CD14-positive monocyte (primary cell): Measurements from ENCODE around the gene FAAP100. TPM values are rescaled to one million over a fixed set of nuclear protein-coding genes. Genes with fewer than 3 reads are reported as not detected.

Experiments used
- DNase-seq, 3 donors: peaks; one replicate each; pipeline ENCODE4 v3.0.0-alpha.2; 2011 to 2022
- H2AFZ ChIP-seq: 2 replicates; pipeline ENCODE4 v1.6.0; 2012; ENCODE audit warnings: mild to moderate bottlenecking, low read depth, low read length, inconsistent platforms; ENCODE audit not compliant: insufficient read depth, poor library complexity, severe bottlenecking
- H3K27ac ChIP-seq, 2 donors: 1 replicate in 1 of 2; 2 replicates in 1 of 2; pipeline ENCODE4 v1.5.1; 2012 to 2013; ENCODE audit warnings: low read length in 2 of 2, control low read depth in 1 of 2, inconsistent platforms in 1 of 2, low read depth in 1 of 2, mild to moderate bottlenecking in 1 of 2
- H3K27me3 ChIP-seq, 2 donors: one replicate each; pipeline versions ENCODE4 v1.6.0 to v1.6.1; 2011 to 2013; ENCODE audit warnings: low read length in 2 of 2; ENCODE audit not compliant: control insufficient read depth in 2 of 2, insufficient read depth in 2 of 2
- H3K36me3 ChIP-seq, 2 donors: replicated peaks in 1 of 2; 1 replicate in 1 of 2; 2 replicates in 1 of 2; pipeline versions ENCODE4 v1.5.1 to v1.6.1; 2012 to 2013; ENCODE audit warnings: low read length in 2 of 2, control low read depth in 1 of 2, inconsistent platforms in 1 of 2, mild to moderate bottlenecking in 1 of 2; ENCODE audit not compliant: insufficient read depth in 2 of 2, control insufficient read depth in 1 of 2
- H3K4me1 ChIP-seq, 2 donors: 1 replicate in 1 of 2; 2 replicates in 1 of 2; pipeline versions ENCODE4 v1.5.1 to v1.6.1; 2012 to 2013; ENCODE audit warnings: low read length in 2 of 2, control low read depth in 1 of 2, inconsistent platforms in 1 of 2, mild to moderate bottlenecking in 1 of 2, moderate library complexity in 1 of 2; ENCODE audit not compliant: insufficient read depth in 2 of 2, control insufficient read depth in 1 of 2
- H3K4me2 ChIP-seq: replicated peaks from 2 replicates; pipeline ENCODE3; 2012; ENCODE audit warnings: low read length, moderate library complexity, mild to moderate bottlenecking; ENCODE audit not compliant: poor library complexity, severe bottlenecking; ENCODE audit errors: extremely low read depth
- H3K4me3 ChIP-seq, 3 experiments: fragments of 200-600 bp in 1 of 3; sonication (generic) in 1 of 3; replicated peaks in 1 of 3; 1 replicate in 2 of 3; 2 replicates in 1 of 3; pipeline ENCODE4 v1.5.1; 2011 to 2013; ENCODE audit warnings: low read length in 3 of 3, mild to moderate bottlenecking in 3 of 3, control low read depth in 2 of 3, low read depth in 2 of 3, inconsistent platforms in 1 of 3, moderate library complexity in 1 of 3
- H3K79me2 ChIP-seq: 2 replicates; pipeline ENCODE4 v1.6.0; 2012; ENCODE audit warnings: mild to moderate bottlenecking, control low read depth, inconsistent platforms, low read length, moderate library complexity; ENCODE audit not compliant: insufficient read depth
- H3K9ac ChIP-seq: 2 replicates; pipeline ENCODE4 v1.6.0; 2017; ENCODE audit warnings: low read length, mild to moderate bottlenecking; ENCODE audit not compliant: insufficient read depth, poor library complexity, severe bottlenecking
- H3K9me3 ChIP-seq, 2 donors: replicated peaks in 1 of 2; 1 replicate in 1 of 2; 2 replicates in 1 of 2; pipeline versions ENCODE4 v1.5.1 to v1.6.1; 2012 to 2013; ENCODE audit warnings: low read length in 2 of 2, control low read depth in 1 of 2; ENCODE audit not compliant: control insufficient read depth in 1 of 2, insufficient read depth in 1 of 2
- H4K20me1 ChIP-seq: 2 replicates; pipeline ENCODE4 v1.6.0; 2012; ENCODE audit warnings: mild to moderate bottlenecking, low read length, control low read depth, moderate library complexity; ENCODE audit not compliant: insufficient read depth
- H3K27ac Mint-ChIP-seq, 7 donors: one replicate each; pipeline ENCODE4 v1.8.0; 2020; ENCODE audit warnings: mild to moderate bottlenecking in 7 of 7, mixed read lengths in 7 of 7, moderate library complexity in 6 of 7, inconsistent platforms in 2 of 7
- H3K27me3 Mint-ChIP-seq, 3 donors: one replicate each; pipeline ENCODE4 v1.8.0; 2021 to 2022; ENCODE audit warnings: low read depth in 3 of 3, mild to moderate bottlenecking in 3 of 3, mixed read lengths in 3 of 3, moderate library complexity in 3 of 3, inconsistent platforms in 1 of 3
- H3K36me3 Mint-ChIP-seq, 2 donors: one replicate each; pipeline ENCODE4 v1.8.0; 2020; ENCODE audit warnings: mixed read lengths in 2 of 2, inconsistent platforms in 1 of 2, mild to moderate bottlenecking in 1 of 2
- H3K4me1 Mint-ChIP-seq: one replicate; pipeline ENCODE4 v1.8.0; 2020; ENCODE audit warnings: mild to moderate bottlenecking, mixed read lengths
- H3K4me3 Mint-ChIP-seq, 2 donors: one replicate each; pipeline ENCODE4 v1.8.0; 2020; ENCODE audit warnings: mild to moderate bottlenecking in 2 of 2, mixed read lengths in 2 of 2, moderate library complexity in 1 of 2
- H3K9me3 Mint-ChIP-seq, 7 donors: one replicate each; pipeline ENCODE4 v1.8.0; 2020 to 2022; ENCODE audit warnings: mixed read lengths in 7 of 7, mild to moderate bottlenecking in 6 of 7, moderate library complexity in 6 of 7, inconsistent platforms in 2 of 7
- CTCF ChIP-seq: fragments of 200-600 bp; IDR thresholded peaks from one replicate; pipeline ENCODE4 v1.8.0; 2022; ENCODE audit warnings: antibody characterized with exemption, mild to moderate bottlenecking
- WGBS: methylation state at CpG from one replicate; pipeline ENCODE4 v1.1.5; 2013; ENCODE audit warnings: missing lambda C conversion rate; ENCODE audit not compliant: insufficient coverage; 5-methylcytosine and 5-hydroxymethylcytosine counted together
- intact Hi-C, 2 donors: fragments of 100-400 bp; cut with micrococcal nuclease; formaldehyde crosslinking; loops; one replicate each; pipeline versions ENCODE4 v1.15.0 to v1.15.1; 2023
- polyA plus RNA-seq, 3 donors: library from polyadenylated mRNA; depleted of rRNA in 1 of 3; unstranded in 2 of 3; stranded (reverse) in 1 of 3; fragments of 300-500 nt in 2 of 3; fragments of >200 nt in 1 of 3; fragmentation: Illumina TruSeq in 2 of 3; gene quantifications; 1 replicate in 2 of 3; 2 replicates in 1 of 3; pipeline ENCODE4 v1.2.3, GENCODE V29; 2012 to 2021

Gene FAAP100
- polyA plus RNA-seq, 3 donors = 10.3 to 37.6 (median 13.9) TPM

DNA sequence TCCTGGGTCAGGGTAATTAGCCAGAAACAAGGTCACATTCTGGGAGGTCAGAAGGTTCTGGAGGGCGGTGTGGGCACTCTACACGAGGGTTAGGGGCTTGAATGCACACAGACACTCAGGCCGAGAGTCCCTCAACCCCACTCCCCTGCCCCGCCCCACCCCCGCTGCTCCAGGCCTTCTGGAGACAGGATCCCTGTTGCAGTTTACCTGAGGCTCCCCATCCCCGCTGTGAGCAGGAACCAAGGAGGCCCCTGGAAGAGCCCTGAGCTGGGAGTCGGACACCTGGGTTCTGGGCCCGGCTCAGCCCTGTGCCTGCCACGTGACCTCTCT, 35.2 kb downstream of the FAAP100 start:
- peaks cover 4 to 7% of the 10 kb centered on the region in 2 donors for H3K36me3 Mint-ChIP-seq
- H3K27ac ChIP-seq = no peak overlapping the region
- H3K27me3 Mint-ChIP-seq = peaks cover 11 to 21% (median 14%) of the 10 kb centered on the region in 3 donors
- H3K9ac ChIP-seq = no peak overlapping the region
- H3K27ac Mint-ChIP-seq = peak overlapping the region in 1 of 7 donors; percentile 92
- peaks cover 16% of the 10 kb centered on the region for H4K20me1 ChIP-seq
- 98% methylated on average over 7 of the region's 9 CpGs for WGBS
- H3K4me3 ChIP-seq = no peak overlapping the region
- peaks cover 58 to 72% of the 10 kb centered on the region in 2 donors for H3K4me1 ChIP-seq
- no peak overlapping the region for H3K4me2 ChIP-seq
- no peak for DNase-seq
- H3K4me1 Mint-ChIP-seq = peaks cover 38% of the 10 kb centered on the region
- peaks cover 0 to under 1% (median 0%) of the 10 kb centered on the region in 7 donors for H3K9me3 Mint-ChIP-seq
- TF ChIP-seq CTCF = no peak
- intact Hi-C loops = no loop called here
- H3K79me2 ChIP-seq = peaks cover 56% of the 10 kb centered on the region
- no peak overlapping the region for H2AFZ ChIP-seq
- no peaks in the 10 kb centered on the region for H3K9me3 ChIP-seq
- H3K4me3 Mint-ChIP-seq = peak overlapping the region in 1 of 2 donors; percentile 4
- H3K36me3 ChIP-seq = no peaks in the 10 kb centered on the region
- peaks cover 0 to 13% of the 10 kb centered on the region in 2 donors for H3K27me3 ChIP-seq

- Histone ChIP-seq H4K20me1 (peaks cover 21% of the 10 kb centered on the region), H3K36me3 (peaks cover 1 to 5% of the 10 kb centered on the region in 2 donors), H3K27me3 (peaks cover 0 to 13% of the 10 kb centered on the region in 2 donors), H2AFZ (no peak overlapping the region), H3K4me1 (peaks cover 59 to 77% of the 10 kb centered on the region in 2 donors), H3K27ac (peak overlapping the region; percentile 25 to 41), H3K9ac (no peak overlapping the region), H3K9me3 (no peaks in the 10 kb centered on the region), H3K79me2 (peaks cover 62% of the 10 kb centered on the region), H3K4me3 (no peak overlapping the region), H3K4me2 (peak overlapping the region; percentile 91)
- Mint-ChIP-seq H3K36me3 (peaks cover 9 to 12% of the 10 kb centered on the region in 2 donors), H3K27ac (peak overlapping the region in 5 of 7 donors; percentile 22 to 92 (median 60)), H3K4me3 (no peak overlapping the region), H3K27me3 (peaks cover 11 to 19% (median 14%) of the 10 kb centered on the region in 3 donors), H3K4me1 (peaks cover 44% of the 10 kb centered on the region), H3K9me3 (peaks cover 0 to 2% (median 0%) of the 10 kb centered on the region in 7 donors)
- TF ChIP-seq CTCF = no peak
- WGBS = 92% methylated on average over 4 of the region's 4 CpGs
- DNase-seq = no peak
- intact Hi-C loops = no loop called here
Observed at GRCh38 chr17:81516439-81516838, 35.7 kb downstream of the FAAP100 start.
